Fibroblast of skin of right biceps (primary cell): ENCODE measurements around the gene TEX13B.

Source experiments
- DNase-seq: peaks from one replicate; pipeline ENCODE4 v3.0.0-alpha.2; 2013

Gene TEX13B

DNA sequence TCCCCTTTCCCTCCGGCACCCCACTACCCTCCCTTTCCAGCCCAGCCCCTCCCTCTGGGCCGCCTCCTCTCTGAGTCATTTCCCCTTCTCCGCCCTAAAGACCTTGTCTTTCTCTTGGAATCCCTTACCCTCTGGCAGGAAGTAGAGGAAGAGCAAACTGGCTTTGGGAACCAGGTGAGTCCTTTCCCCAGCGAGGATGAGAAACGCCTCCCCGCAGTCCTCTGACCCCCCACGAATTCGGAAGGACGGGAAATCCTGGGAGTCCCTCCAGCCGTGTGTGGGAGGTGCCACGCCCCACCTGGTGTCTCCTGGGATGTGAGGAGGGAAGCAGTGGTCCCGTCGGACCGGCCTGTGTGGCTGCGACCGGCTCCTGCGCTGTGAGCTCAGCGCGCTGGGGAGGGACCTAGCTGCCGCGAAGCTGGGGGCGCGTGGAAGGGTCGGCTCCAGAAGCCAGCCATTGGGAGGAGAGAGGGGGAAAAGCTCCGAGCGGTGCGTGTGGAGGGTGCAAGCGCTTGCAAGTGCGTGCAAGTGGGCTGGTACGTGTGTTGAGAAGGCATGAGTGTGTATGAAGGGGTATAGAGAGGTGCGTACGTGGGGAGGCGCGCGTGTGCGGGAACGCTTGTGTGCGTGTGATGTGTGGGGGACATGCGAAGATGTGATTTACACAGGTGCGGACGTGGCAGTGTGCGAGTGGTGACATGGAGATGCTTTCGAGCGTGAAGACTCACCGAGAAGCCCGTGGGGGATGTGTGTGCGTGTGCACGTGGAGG is 46.3 kb downstream of the TEX13B start:
- DNase-seq, result peak; percentile 16

- DNase-seq, result peak; percentile 43
Measured at GRCh38 chrX:107935200-107935599, 47.0 kb downstream of the TEX13B start.

GRCh38 chrX:107934262-107934661 is 47.9 kb downstream of the TEX13B start:
- no peak for DNase-seq
